HEK293 (cell line): ENCODE results near the gene TMEM151B.
A peak's percentile ranks its signal among the peaks of the same experiment; 100 is the strongest.

ENCODE experiments used
- EGR2 ChIP-seq: fragments of 450-650 bp; formaldehyde crosslinking; IDR thresholded peaks from 2 replicates; pipeline ENCODE4 v1.5.1; 2016; ENCODE audit warnings: low read depth, missing biosample characterization, missing genetic modification characterization
- GLI2 ChIP-seq: fragments of 450-650 bp; formaldehyde crosslinking; IDR thresholded peaks from 2 replicates; pipeline ENCODE4; 2017; ENCODE audit warnings: missing biosample characterization, missing genetic modification characterization, low read depth, borderline replicate concordance
- GLIS1 ChIP-seq: fragments of 450-650 bp; formaldehyde crosslinking; IDR thresholded peaks from 2 replicates; pipeline ENCODE4 v1.5.1; 2016; ENCODE audit warnings: missing biosample characterization, missing genetic modification characterization
- GLIS2 ChIP-seq: fragments of 450-650 bp; formaldehyde crosslinking; IDR thresholded peaks from 2 replicates; pipeline ENCODE4 v1.5.1; 2016; ENCODE audit warnings: missing biosample characterization, missing genetic modification characterization
- OVOL3 ChIP-seq: fragments of 450-650 bp; formaldehyde crosslinking; IDR thresholded peaks from 2 replicates; pipeline ENCODE4 v1.5.1; 2016; ENCODE audit warnings: missing biosample characterization, missing genetic modification characterization
- REPIN1 ChIP-seq: fragments of 450-650 bp; formaldehyde crosslinking; IDR thresholded peaks from 2 replicates; pipeline ENCODE4 v1.5.1; 2017; ENCODE audit warnings: missing biosample characterization, missing genetic modification characterization, low read depth
- SETDB1 ChIP-seq: IDR thresholded peaks from one replicate; pipeline ENCODE4 v1.6.1; 2017; ENCODE audit warnings: mild to moderate bottlenecking, low read length, moderate library complexity, mixed read lengths; ENCODE audit not compliant: insufficient read length
- SP7 ChIP-seq: fragments of 450-650 bp; formaldehyde crosslinking; IDR thresholded peaks from 2 replicates; pipeline ENCODE4 v1.5.1; 2016; ENCODE audit warnings: missing biosample characterization, missing genetic modification characterization
- ZFP41 ChIP-seq: fragments of 450-650 bp; formaldehyde crosslinking; IDR thresholded peaks from 2 replicates; pipeline ENCODE4 v1.5.1; 2016; ENCODE audit warnings: missing biosample characterization, missing genetic modification characterization, borderline replicate concordance
- ZIC2 ChIP-seq: fragments of 450-650 bp; formaldehyde crosslinking; IDR thresholded peaks from 2 replicates; pipeline ENCODE4 v1.5.1; 2016; ENCODE audit warnings: missing biosample characterization, missing genetic modification characterization
- ZNF16 ChIP-seq: fragments of 450-650 bp; formaldehyde crosslinking; IDR thresholded peaks from 2 replicates; pipeline ENCODE4 v1.5.1; 2016; ENCODE audit warnings: low read depth, missing biosample characterization, missing genetic modification characterization
- ZNF18 ChIP-seq: fragments of 450-650 bp; formaldehyde crosslinking; IDR thresholded peaks from 2 replicates; pipeline ENCODE4 v1.5.1; 2016; ENCODE audit warnings: missing biosample characterization, missing genetic modification characterization
- ZNF19 ChIP-seq: fragments of 450-650 bp; formaldehyde crosslinking; IDR thresholded peaks from 2 replicates; pipeline ENCODE4; 2016; ENCODE audit warnings: missing biosample characterization, missing genetic modification characterization, low read depth
- ZNF341 ChIP-seq: fragments of 450-650 bp; formaldehyde crosslinking; IDR thresholded peaks from 2 replicates; pipeline ENCODE4; 2016; ENCODE audit warnings: low read depth, missing biosample characterization, missing genetic modification characterization
- ZNF350 ChIP-seq: fragments of 450-650 bp; formaldehyde crosslinking; IDR thresholded peaks from 2 replicates; pipeline ENCODE4 v1.5.0; 2017; ENCODE audit warnings: missing biosample characterization, mild to moderate bottlenecking, missing genetic modification characterization
- ZNF362 ChIP-seq: fragments of 450-650 bp; formaldehyde crosslinking; IDR thresholded peaks from 2 replicates; pipeline ENCODE4 v1.5.1; 2016; ENCODE audit warnings: missing biosample characterization, missing genetic modification characterization
- ZNF416 ChIP-seq: fragments of 450-650 bp; formaldehyde crosslinking; IDR thresholded peaks from 2 replicates; pipeline ENCODE4 v1.5.1; 2016; ENCODE audit warnings: missing biosample characterization, missing genetic modification characterization
- ZNF426 ChIP-seq: fragments of 450-650 bp; formaldehyde crosslinking; IDR thresholded peaks from 2 replicates; pipeline ENCODE4 v1.5.1; 2017; ENCODE audit warnings: missing biosample characterization, missing genetic modification characterization, mild to moderate bottlenecking, inconsistent platforms, moderate library complexity
- ZNF514 ChIP-seq: fragments of 450-650 bp; formaldehyde crosslinking; IDR thresholded peaks from 2 replicates; pipeline ENCODE4 v1.5.1; 2016; ENCODE audit warnings: missing biosample characterization, missing genetic modification characterization
- ZNF76 ChIP-seq: fragments of 450-650 bp; formaldehyde crosslinking; IDR thresholded peaks from 2 replicates; pipeline ENCODE4; 2016; ENCODE audit warnings: low read depth, missing biosample characterization, missing genetic modification characterization, borderline replicate concordance
- ZNF777 ChIP-seq: fragments of 450-650 bp; formaldehyde crosslinking; IDR thresholded peaks from 2 replicates; pipeline ENCODE4 v1.5.1; 2017; ENCODE audit warnings: missing biosample characterization, missing genetic modification characterization, borderline replicate concordance
- ZNF837 ChIP-seq: fragments of 450-650 bp; formaldehyde crosslinking; IDR thresholded peaks from 2 replicates; pipeline ENCODE4 v1.5.1; 2016; ENCODE audit warnings: missing biosample characterization, missing genetic modification characterization
- ZNF843 ChIP-seq: fragments of 450-650 bp; formaldehyde crosslinking; IDR thresholded peaks from 2 replicates; pipeline ENCODE4 v1.5.1; 2016; ENCODE audit warnings: missing biosample characterization, missing genetic modification characterization
- ZSCAN30 ChIP-seq: fragments of 450-650 bp; IDR thresholded peaks from 2 replicates; pipeline ENCODE4 v1.5.1; 2018; ENCODE audit warnings: missing biosample characterization, mild to moderate bottlenecking, missing genetic modification characterization, moderate library complexity
- TF ChIP-seq, protein P1 (sequence below): fragments of 450-650 bp; formaldehyde crosslinking; IDR thresholded peaks from 2 replicates; pipeline ENCODE4 v1.5.1; 2016; ENCODE audit warnings: missing biosample characterization, missing genetic modification characterization
- TF ChIP-seq, protein P2 (sequence below): fragments of 450-650 bp; formaldehyde crosslinking; IDR thresholded peaks from 2 replicates; pipeline ENCODE4 v1.5.1; 2016; ENCODE audit warnings: missing biosample characterization, missing genetic modification characterization
- TF ChIP-seq, protein P3 (sequence below): fragments of 450-650 bp; formaldehyde crosslinking; IDR thresholded peaks from 2 replicates; pipeline ENCODE4 v1.5.1; 2016; ENCODE audit warnings: missing biosample characterization, missing genetic modification characterization

The TMEM151B gene

GRCh38 chr6:44245912-44246662, 24.2 kb upstream of the TMEM151B start (continued):
- TF ChIP-seq ZNF843 (tag by site-specific recombination) (peak; percentile 67; the same call in 1 of the 2 replicates), ZNF16 (no peak), ZNF777 (tag by site-specific recombination) (no peak), ZNF76 (tag by site-specific recombination) (peak; percentile 46; the same call in 1 of the 2 replicates), ZNF341 (tag by site-specific recombination) (peak; percentile 8), ZIC2 (tag by site-specific recombination) (peak; percentile 90), ZNF18 (tag by site-specific recombination) (no peak), ZNF19 (no peak), ZNF350 (tag by site-specific recombination) (no peak), GLI2 (tag by site-specific recombination) (no peak), GLIS2 (peak; percentile 98), ZFP41 (tag by site-specific recombination) (no peak), REPIN1 (tag by site-specific recombination) (peak; percentile 79; the same call in 1 of the 2 replicates), ZNF514 (no peak), ZNF837 (tag by site-specific recombination) (no peak), ZNF426 (tag by site-specific recombination) (no peak), ZSCAN30 (tag by site-specific recombination) (peak; percentile 80; the same call in 1 of the 2 replicates), EGR2 (tag by site-specific recombination) (no peak), SETDB1 (no peak), ZNF416 (tag by site-specific recombination) (no peak), GLIS1 (tag by site-specific recombination) (peak; percentile 64), OVOL3 (tag by site-specific recombination) (peak; percentile 41; the same call in 1 of the 2 replicates), ZNF362 (tag by site-specific recombination) (no peak), SP7 (tag by site-specific recombination) (peak; percentile 67)
- TF ChIP-seq, protein P1, sequence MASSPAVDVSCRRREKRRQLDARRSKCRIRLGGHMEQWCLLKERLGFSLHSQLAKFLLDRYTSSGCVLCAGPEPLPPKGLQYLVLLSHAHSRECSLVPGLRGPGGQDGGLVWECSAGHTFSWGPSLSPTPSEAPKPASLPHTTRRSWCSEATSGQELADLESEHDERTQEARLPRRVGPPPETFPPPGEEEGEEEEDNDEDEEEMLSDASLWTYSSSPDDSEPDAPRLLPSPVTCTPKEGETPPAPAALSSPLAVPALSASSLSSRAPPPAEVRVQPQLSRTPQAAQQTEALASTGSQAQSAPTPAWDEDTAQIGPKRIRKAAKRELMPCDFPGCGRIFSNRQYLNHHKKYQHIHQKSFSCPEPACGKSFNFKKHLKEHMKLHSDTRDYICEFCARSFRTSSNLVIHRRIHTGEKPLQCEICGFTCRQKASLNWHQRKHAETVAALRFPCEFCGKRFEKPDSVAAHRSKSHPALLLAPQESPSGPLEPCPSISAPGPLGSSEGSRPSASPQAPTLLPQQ: no peak; the same call in none of the 2 replicates
- TF ChIP-seq, protein P2, sequence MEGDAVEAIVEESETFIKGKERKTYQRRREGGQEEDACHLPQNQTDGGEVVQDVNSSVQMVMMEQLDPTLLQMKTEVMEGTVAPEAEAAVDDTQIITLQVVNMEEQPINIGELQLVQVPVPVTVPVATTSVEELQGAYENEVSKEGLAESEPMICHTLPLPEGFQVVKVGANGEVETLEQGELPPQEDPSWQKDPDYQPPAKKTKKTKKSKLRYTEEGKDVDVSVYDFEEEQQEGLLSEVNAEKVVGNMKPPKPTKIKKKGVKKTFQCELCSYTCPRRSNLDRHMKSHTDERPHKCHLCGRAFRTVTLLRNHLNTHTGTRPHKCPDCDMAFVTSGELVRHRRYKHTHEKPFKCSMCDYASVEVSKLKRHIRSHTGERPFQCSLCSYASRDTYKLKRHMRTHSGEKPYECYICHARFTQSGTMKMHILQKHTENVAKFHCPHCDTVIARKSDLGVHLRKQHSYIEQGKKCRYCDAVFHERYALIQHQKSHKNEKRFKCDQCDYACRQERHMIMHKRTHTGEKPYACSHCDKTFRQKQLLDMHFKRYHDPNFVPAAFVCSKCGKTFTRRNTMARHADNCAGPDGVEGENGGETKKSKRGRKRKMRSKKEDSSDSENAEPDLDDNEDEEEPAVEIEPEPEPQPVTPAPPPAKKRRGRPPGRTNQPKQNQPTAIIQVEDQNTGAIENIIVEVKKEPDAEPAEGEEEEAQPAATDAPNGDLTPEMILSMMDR (tag by site-specific recombination): peak; percentile 90
- TF ChIP-seq, protein P3, sequence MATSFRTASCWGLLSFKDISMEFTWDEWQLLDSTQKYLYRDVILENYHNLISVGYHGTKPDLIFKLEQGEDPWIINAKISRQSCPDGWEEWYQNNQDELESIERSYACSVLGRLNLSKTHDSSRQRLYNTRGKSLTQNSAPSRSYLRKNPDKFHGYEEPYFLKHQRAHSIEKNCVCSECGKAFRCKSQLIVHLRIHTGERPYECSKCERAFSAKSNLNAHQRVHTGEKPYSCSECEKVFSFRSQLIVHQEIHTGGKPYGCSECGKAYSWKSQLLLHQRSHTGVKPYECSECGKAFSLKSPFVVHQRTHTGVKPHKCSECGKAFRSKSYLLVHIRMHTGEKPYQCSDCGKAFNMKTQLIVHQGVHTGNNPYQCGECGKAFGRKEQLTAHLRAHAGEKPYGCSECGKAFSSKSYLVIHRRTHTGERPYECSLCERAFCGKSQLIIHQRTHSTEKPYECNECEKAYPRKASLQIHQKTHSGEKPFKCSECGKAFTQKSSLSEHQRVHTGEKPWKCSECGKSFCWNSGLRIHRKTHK (tag by site-specific recombination): no peak
